OCI-M1 (cell line): ENCODE measurements around the gene ZNF212.
"Not testable (repeated sequence)": the region's sequence is repeated elsewhere in the genome, so short reads cannot be mapped to it uniquely, and the experiment has no call there.

Experiments
- DNase-seq: peaks from one replicate; lab custom pipeline; 2025; lab: John Stamatoyannopoulos, UW

Gene ZNF212

GRCh38 chr7:149218469-149219420 is 20.7 kb upstream of the ZNF212 start:
- DNase-seq = no peak

DNA sequence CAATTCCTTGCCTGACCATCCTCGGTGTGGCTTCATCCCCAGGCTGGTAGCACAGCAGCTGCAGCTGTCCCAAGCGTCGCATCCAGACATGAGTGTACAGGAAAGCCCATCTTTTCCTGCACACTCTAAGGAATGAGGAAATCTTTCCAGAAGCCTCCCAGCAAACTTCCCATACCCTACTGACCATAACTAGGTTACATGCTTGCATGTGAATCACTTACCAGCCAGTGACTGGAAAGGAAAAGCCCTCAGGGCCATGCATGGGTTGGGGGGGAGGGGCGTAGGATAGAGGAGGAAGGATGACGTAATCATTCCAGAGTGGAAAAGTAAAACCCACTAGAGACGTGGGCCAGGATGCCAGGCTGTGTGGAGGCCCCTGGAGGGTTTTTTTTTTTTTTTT is 18.9 kb upstream of the ZNF212 start:
- no peak for DNase-seq

GRCh38 chr7:149223176-149223575 is 16.3 kb upstream of the ZNF212 start:
- no peak for DNase-seq

DNA sequence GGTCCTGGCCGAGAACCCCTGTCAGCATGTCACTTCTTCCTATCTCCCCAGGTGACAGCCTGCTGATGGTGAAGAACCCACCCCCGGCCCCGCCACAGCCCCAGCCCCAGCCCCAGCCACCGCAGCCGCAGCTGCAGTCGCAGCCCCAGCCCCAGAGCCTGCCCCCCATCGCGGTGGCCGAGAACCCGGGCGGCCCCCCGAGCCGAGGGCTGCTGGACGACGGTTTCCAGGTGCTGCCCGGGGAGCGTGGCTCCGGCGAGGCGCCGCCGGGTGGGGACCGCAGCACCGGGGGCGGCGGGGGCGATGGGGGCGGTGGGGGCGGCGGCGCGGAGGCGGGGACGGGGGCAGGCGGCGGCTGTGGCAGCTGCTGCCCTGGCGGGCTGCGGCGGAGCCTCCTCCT is 15.7 kb upstream of the ZNF212 start:
- DNase-seq = no peak

DNA sequence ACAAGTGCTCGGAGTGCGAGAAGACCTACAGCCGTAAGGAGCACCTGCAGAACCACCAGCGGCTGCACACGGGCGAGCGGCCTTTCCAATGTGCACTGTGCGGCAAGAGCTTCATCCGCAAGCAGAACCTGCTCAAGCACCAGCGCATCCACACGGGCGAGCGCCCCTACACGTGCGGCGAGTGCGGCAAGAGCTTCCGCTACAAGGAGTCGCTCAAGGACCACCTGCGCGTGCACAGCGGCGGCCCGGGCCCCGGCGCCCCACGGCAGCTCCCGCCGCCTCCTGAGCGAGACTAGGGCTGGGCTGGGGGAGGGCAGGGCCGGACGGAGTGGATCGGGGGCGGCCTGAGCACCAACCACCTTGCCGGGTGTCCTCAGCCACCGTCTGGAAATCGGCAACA is 15.1 kb upstream of the ZNF212 start:
- DNase-seq = no peak

- no peak for DNase-seq
Observed at GRCh38 chr7:149225106-149225505, 14.3 kb upstream of the ZNF212 start.

- no peak for DNase-seq
Observed at GRCh38 chr7:149225656-149226055, 13.8 kb upstream of the ZNF212 start.

DNA sequence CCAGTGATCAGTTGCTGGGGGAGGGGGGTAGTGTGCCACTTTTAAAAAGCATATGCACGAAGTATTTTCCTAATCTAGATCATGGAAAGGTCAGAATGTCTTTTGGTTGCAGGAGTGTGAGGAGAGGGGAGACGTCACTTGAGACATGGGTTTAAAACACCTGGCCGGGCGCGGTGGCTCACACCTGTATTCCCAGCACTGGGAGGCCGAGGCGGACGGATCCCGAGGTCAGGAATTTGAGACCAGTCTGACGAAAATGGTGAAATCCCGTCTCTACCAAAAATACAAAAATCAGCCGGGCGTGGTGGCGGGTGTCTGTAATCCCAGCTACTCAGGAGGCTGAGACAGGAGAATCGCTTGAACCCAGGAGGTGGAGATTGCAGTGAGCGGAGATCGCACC is 13.1 kb upstream of the ZNF212 start:
- not testable (repeated sequence) for DNase-seq

DNA sequence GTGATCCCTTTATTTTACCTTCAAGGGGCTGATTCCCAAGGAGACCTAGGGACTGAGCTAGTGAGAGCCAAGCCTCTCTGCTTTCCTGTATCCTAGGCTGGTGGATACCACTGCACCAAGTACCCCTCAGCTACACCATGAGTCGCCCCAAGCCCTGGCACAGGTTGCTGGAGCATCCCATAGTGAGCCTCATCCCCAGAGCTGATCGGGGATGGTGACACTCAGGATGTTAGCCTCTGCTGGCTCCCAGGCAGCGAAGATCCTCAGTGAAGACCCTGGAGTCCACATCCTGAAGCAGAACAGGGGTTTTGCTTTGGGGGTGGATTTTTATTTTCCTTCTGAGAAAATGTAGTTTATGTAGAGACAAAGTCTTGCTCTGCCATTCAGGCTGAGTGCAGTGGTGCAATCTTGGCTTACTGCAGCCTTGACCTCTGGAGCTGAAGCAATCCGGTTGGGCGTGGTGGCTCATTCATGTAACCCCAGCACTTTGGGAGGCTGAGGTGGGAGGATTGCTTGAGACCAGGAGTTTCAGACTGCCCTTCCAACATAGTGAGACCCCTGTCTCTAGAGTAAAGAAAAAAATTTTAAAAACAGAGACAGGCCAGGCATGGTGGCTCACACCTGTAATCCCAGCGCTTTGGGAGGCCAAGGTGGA is 12.5 kb upstream of the ZNF212 start:
- no peak for DNase-seq

- no peak for DNase-seq
Observed at GRCh38 chr7:149228831-149229471, 10.5 kb upstream of the ZNF212 start.

- DNase-seq = no peak
Observed at GRCh38 chr7:149229526-149229925, 9.9 kb upstream of the ZNF212 start.

- DNase-seq = no peak
Observed at GRCh38 chr7:149232362-149232761, 7.1 kb upstream of the ZNF212 start.

- not testable (repeated sequence) for DNase-seq
Observed at GRCh38 chr7:149233655-149234204, 5.7 kb upstream of the ZNF212 start.

DNA sequence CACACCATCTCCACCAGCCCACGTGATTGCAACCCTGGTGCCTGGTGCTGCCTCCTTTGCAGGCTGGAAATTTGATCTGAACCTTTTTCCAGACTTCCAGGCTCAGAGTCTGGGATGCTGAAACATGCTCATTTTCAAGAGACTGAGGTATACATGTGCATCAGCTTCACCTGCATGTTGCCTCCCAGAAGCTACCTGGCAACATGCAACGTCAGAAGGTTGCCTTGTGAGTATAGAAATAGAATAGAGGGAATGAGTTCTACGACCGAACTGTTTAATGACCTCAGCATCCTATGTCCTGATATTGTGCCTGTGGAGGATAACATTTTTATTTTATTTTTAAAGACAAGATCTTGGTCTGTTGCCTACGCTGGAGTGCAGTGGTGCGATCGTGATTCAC is 1.9 kb upstream of the ZNF212 start:
- DNase-seq = no peak

- DNase-seq = no peak
Observed at GRCh38 chr7:149238051-149238450, 1.4 kb upstream of the ZNF212 start.

DNA sequence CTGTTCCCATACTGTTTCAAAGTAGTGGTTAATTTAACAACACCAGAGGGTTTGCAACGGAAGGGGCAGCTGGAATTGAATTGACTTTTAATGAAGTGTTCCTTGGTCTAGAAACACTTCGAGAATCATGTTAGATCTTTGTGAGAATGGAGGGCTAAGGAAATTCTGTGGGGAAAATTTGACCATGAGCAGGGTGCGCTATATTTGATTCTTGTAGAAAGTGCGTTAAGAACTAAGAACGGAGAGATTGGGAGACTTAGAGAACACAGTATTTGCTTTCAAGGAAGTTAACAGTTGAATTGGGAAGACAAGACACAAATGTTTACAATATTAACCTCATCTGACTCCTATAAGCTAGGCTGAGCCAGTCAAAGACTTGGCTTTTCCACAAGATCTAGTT is 1.2 kb downstream of the ZNF212 start:
- no peak for DNase-seq

DNA sequence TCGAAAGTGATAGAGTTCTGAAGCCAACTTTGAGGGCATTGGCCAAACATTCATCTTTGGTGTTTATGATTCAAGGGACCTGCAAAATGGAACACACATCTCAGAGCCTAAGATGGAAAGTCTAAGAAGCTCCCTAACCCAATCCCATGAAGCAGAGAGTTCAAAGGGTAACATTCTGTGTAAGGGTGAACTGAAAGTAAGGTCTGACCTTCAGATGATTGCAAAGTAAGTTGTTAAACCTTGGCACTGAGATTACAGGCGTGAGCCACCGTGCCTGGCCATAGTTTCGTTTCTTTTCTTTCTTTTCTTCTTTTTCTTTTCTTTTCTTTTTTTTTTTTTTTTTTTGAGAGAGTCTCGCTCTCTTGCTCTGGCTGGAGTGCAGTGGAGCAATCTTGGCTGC is 2.2 kb downstream of the ZNF212 start:
- DNase-seq = no peak

DNA sequence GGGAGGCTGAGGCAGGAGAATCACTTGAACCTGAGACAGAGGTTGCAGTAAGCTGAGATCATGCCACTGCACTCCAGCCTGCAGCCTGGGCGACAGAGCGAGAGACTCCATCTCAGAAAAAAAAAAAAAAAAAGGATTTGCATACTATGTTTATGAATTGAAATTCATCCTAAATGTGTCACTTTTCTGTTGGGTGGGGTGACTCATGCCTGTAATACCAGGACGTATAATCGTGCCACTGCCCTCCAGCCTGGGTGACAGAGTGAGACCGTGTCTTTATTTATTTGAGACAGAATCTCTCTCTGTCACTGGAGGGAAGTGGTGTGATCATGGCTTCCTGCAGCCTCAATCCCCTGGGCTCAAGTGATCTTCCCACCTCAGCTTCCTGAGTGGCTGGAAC is 5.8 kb downstream of the ZNF212 start:
- no peak for DNase-seq

- no peak for DNase-seq
Observed at GRCh38 chr7:149245744-149246143, 6.3 kb downstream of the ZNF212 start.

- no peak for DNase-seq
Observed at GRCh38 chr7:149248777-149249176, 9.3 kb downstream of the ZNF212 start.

DNA sequence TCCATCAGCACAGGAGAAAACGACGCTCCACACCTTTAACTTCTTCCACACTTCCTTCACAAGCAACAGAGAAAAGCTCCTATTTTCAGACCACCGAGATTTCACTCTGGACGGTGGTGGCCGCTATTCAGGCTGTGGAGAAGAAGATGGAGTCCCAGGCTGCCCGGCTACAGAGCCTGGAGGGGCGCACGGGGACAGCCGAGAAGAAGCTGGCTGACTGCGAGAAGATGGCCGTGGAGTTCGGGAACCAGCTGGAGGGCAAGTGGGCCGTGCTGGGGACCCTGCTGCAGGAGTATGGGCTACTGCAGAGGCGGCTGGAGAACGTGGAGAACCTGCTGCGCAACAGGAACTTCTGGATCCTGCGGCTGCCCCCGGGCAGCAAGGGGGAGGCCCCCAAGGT is 10.7 kb downstream of the ZNF212 start:
- DNase-seq = not testable (repeated sequence)

DNA sequence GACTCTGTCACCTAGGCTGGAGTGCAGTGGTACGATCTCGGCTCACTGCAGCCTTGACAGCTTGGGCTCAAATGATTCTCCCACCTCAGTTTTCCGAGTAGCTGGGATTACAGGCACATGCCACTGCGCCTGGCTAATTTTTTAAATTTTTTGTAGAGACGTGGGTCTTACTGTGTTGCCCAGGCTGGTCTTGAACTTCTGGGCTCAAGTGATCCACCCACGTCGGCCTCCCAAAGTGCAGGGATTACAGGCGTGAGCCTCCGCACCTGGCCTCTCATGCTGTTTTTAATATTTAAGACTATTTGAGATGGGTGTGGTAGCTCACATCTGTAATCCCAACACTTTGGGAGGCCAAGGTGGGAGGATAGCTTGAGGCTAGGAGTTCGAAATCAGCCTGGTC is 12.1 kb downstream of the ZNF212 start:
- not testable (repeated sequence) for DNase-seq

- no peak for DNase-seq
Observed at GRCh38 chr7:149252378-149252777, 12.9 kb downstream of the ZNF212 start.
